Testis (tissue), 3 donors: ENCODE measurements around the gene SPIRE1. TPM values are rescaled to one million over a fixed set of nuclear protein-coding genes. Genes with fewer than 3 reads are reported as not detected.
"Not testable (repeated sequence)": the region's sequence is repeated elsewhere in the genome, so short reads cannot be mapped to it uniquely, and the experiment has no call there.

Experiments used
- DNase-seq: peaks from one replicate; pipeline ENCODE4 v3.0.0-alpha.2; 2019
- H3K27ac ChIP-seq, 2 donors: fragments of 200-600 bp; sonication (generic); one replicate each; pipeline ENCODE4 v1.5.1; 2019
- H3K27me3 ChIP-seq: fragments of 200-600 bp; sonication (generic); one replicate; pipeline ENCODE4 v1.5.1; 2019
- H3K36me3 ChIP-seq: fragments of 200-600 bp; sonication (generic); one replicate; pipeline ENCODE4 v1.5.1; 2017; ENCODE audit warnings: low read depth; ENCODE audit errors: missing control alignments
- H3K4me1 ChIP-seq: fragments of 200-600 bp; sonication (generic); one replicate; pipeline ENCODE4 v1.5.1; 2019
- H3K4me3 ChIP-seq, 2 donors: fragments of 200-600 bp; sonication (generic); one replicate each; pipeline ENCODE4 v1.5.1; 2017 to 2019
- H3K9me3 ChIP-seq: fragments of 200-600 bp; sonication (generic); one replicate; pipeline ENCODE4 v1.5.1; 2017
- CTCF ChIP-seq, 3 experiments: fragments of 450-650 bp in 2 of 3; fragments of 200-600 bp in 1 of 3; sonication (generic) in 1 of 3; IDR thresholded peaks; one replicate each; pipeline ENCODE4 v1.5.1; 2016 to 2019; ENCODE audit warnings: antibody characterized with exemption in 3 of 3, mild to moderate bottlenecking in 2 of 3, moderate library complexity in 1 of 3
- POLR2A ChIP-seq: fragments of 450-650 bp; IDR thresholded peaks from one replicate; pipeline ENCODE4 v1.6.1; 2017; ENCODE audit warnings: antibody characterized with exemption, mild to moderate bottlenecking, moderate library complexity
- WGBS, 2 donors: methylation state at CpG; one replicate each; pipeline ENCODE4 v1.1.5; 2018; 5-methylcytosine and 5-hydroxymethylcytosine counted together
- intact Hi-C: fragments of 100-400 bp; cut with DNase I; formaldehyde crosslinking; loops from one replicate; pipeline ENCODE4 v1.15.1; 2023; ENCODE audit warnings: low total_unique reads
- polyA plus RNA-seq: library from polyadenylated mRNA; stranded (reverse); fragments of 350-450 nt; fragmentation: Illumina TruSeq; extraction: RNeasy Lipid Tissue Mini Kit (QIAGEN cat#74804); gene quantifications from one replicate; pipeline ENCODE4 v1.2.3, GENCODE V29; 2014; ENCODE audit warnings: low read depth, low replicate concordance; ENCODE audit not compliant: insufficient read depth
- total RNA-seq, 2 donors: library from RNA; depleted of rRNA; stranded (reverse); fragments of >200 nt; gene quantifications; one replicate each; pipeline ENCODE4 v1.2.3, GENCODE V29; 2016

Gene SPIRE1
- total and polyA plus RNA-seq, 3 donors from 2014 or later = 46.8 to 83.5 (median 67.6) TPM

- no peaks in the 10 kb centered on the region for H3K27me3 ChIP-seq
- no peak overlapping the region for H3K27ac ChIP-seq
- TF ChIP-seq POLR2A (no peak), CTCF (IDR thresholded peaks at IDR 0.05) (no peak)
- H3K9me3 ChIP-seq = no peaks in the 10 kb centered on the region
- H3K36me3 ChIP-seq = no peaks in the 10 kb centered on the region
- H3K4me1 ChIP-seq = peaks cover 16% of the 10 kb centered on the region
- DNase-seq = no peak
- 49 to 55% methylated on average over 3 of the region's 3 CpGs for WGBS, 2 donors
- H3K4me3 ChIP-seq = no peak overlapping the region
- intact Hi-C loops = loop anchor here (10.0 kb wide), 1 partner anchor 368 kb away; no protein-coding TSS in a partner anchor
Observed at GRCh38 chr18:12652861-12653401, 5.0 kb downstream of the SPIRE1 start.

- no peak overlapping the region for H3K27ac ChIP-seq
- 65 to 79% methylated on average over 4 of the region's 4 CpGs for WGBS, 2 donors
- H3K9me3 ChIP-seq = no peaks in the 10 kb centered on the region
- no peak for DNase-seq
- peaks cover 15% of the 10 kb centered on the region for H3K4me1 ChIP-seq
- H3K27me3 ChIP-seq = no peaks in the 10 kb centered on the region
- no peaks in the 10 kb centered on the region for H3K36me3 ChIP-seq
- TF ChIP-seq POLR2A (no peak), CTCF (IDR thresholded peaks at IDR 0.05) (no peak)
- no peak overlapping the region for H3K4me3 ChIP-seq
- intact Hi-C loops = loop anchor here (10.0 kb wide), 1 partner anchor 367 kb away; no protein-coding TSS in a partner anchor
Observed at GRCh38 chr18:12651651-12652050, 6.3 kb downstream of the SPIRE1 start.

GRCh38 chr18:12647773-12648172 is 10.1 kb downstream of the SPIRE1 start:
- intact Hi-C loops = no loop called here
- H3K4me3 ChIP-seq = no peak overlapping the region
- no peak overlapping the region for H3K27ac ChIP-seq
- peaks cover 11% of the 10 kb centered on the region for H3K4me1 ChIP-seq
- no peaks in the 10 kb centered on the region for H3K36me3 ChIP-seq
- DNase-seq = no peak
- H3K9me3 ChIP-seq = no peaks in the 10 kb centered on the region
- H3K27me3 ChIP-seq = no peaks in the 10 kb centered on the region
- 92 to 93% methylated on average over 3 of the region's 3 CpGs for WGBS, 2 donors
- TF ChIP-seq POLR2A (no peak), CTCF (IDR thresholded peaks at IDR 0.05) (no peak)

- intact Hi-C loops = no loop called here
- Histone ChIP-seq H3K27ac (no peak overlapping the region), H3K27me3 (no peaks in the 10 kb centered on the region), H3K4me1 (peaks cover 8% of the 10 kb centered on the region), H3K36me3 (no peaks in the 10 kb centered on the region), H3K4me3 (no peak overlapping the region), H3K9me3 (no peaks in the 10 kb centered on the region)
- WGBS, 2 donors = 65 to 68% methylated on average over 10 of the region's 10 CpGs
- DNase-seq = peak; percentile 55
- TF ChIP-seq POLR2A = no peak
- no peak for TF ChIP-seq CTCF (IDR thresholded peaks at IDR 0.05)
Observed at GRCh38 chr18:12645751-12646203, 12.1 kb downstream of the SPIRE1 start.

GRCh38 chr18:12645254-12645653 is 12.7 kb downstream of the SPIRE1 start:
- H3K4me1 ChIP-seq = peaks cover 8% of the 10 kb centered on the region
- no peaks in the 10 kb centered on the region for H3K27me3 ChIP-seq
- no peak overlapping the region for H3K4me3 ChIP-seq
- H3K9me3 ChIP-seq = no peaks in the 10 kb centered on the region
- no peaks in the 10 kb centered on the region for H3K36me3 ChIP-seq
- H3K27ac ChIP-seq = no peak overlapping the region
- no peak for DNase-seq
- TF ChIP-seq POLR2A = no peak
- no peak for TF ChIP-seq CTCF (IDR thresholded peaks at IDR 0.05)
- intact Hi-C loops = no loop called here

GRCh38 chr18:12643756-12644155 is 14.2 kb downstream of the SPIRE1 start:
- H3K27ac ChIP-seq = not testable (repeated sequence)

More at GRCh38 chr18:12643756-12644155, 14.2 kb downstream of the SPIRE1 start:
- H3K27me3 ChIP-seq, intact Hi-C loops, DNase-seq, H3K9me3 ChIP-seq, H3K4me3 ChIP-seq, H3K36me3 ChIP-seq, H3K4me1 ChIP-seq: not testable (repeated sequence)
- WGBS, 2 donors = 97% methylated on average over 5 of the region's 5 CpGs
